ENCODE data around the gene ZNF580.

ZNF580 gene

DNA sequence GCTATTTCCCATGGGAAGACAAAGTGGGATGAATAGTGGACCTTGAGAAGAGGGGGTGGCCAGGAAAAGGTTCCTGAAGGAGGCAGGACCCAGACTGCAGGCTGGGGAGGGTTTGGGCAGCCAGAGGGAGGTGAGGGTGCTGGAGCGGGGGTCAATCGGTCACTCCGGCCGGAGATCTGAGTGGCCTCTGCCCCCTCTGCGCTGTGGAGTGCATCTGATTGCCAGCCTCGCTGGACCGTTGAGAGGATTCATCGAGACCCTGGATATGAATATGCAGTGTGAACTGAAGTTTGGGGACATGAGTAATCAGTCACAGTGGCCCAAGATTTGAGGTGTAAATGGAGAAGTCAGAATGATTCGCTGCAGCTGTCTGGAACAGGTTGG is 5.5 kb upstream of the ZNF580 start:
- no peaks in the 10 kb centered on the region for H3F3A ChIP-seq (ENCODE audit: insufficient read depth, low read length)
- no peaks in the 10 kb centered on the region for H3K27me3 ChIP-seq (ENCODE audit: insufficient read depth, low read length)
- H2AFZ ChIP-seq (ENCODE audit: low read length): no peak overlapping the region
- peak overlapping the region; percentile 89 for H3K9ac ChIP-seq (ENCODE audit: low read length)
- H3K9me3 ChIP-seq (ENCODE audit: low read length): no peaks in the 10 kb centered on the region
- peaks cover 44% of the 10 kb centered on the region for H3K4me1 ChIP-seq (ENCODE audit: insufficient read depth, low read length, severe bottlenecking)
- H3K4me2 ChIP-seq (ENCODE audit: low read length): peak overlapping the region; percentile 97
- H3K27ac ChIP-seq (ENCODE audit: low read depth, low read length, poor library complexity, severe bottlenecking): peak overlapping the region; percentile 60
- 0 out of 2 replicates have a peak, but pooled peaks cover 4% of the 10 kb centered on the region for H3K36me3 ChIP-seq (ENCODE audit: insufficient read depth, low read length)
- no peaks in the 10 kb centered on the region for H4K20me1 ChIP-seq (ENCODE audit: insufficient read depth, low read length)
- no peaks in the 10 kb centered on the region for H3K9me2 ChIP-seq (ENCODE audit: low read depth, low read length)
- TF ChIP-seq, protein P1, sequence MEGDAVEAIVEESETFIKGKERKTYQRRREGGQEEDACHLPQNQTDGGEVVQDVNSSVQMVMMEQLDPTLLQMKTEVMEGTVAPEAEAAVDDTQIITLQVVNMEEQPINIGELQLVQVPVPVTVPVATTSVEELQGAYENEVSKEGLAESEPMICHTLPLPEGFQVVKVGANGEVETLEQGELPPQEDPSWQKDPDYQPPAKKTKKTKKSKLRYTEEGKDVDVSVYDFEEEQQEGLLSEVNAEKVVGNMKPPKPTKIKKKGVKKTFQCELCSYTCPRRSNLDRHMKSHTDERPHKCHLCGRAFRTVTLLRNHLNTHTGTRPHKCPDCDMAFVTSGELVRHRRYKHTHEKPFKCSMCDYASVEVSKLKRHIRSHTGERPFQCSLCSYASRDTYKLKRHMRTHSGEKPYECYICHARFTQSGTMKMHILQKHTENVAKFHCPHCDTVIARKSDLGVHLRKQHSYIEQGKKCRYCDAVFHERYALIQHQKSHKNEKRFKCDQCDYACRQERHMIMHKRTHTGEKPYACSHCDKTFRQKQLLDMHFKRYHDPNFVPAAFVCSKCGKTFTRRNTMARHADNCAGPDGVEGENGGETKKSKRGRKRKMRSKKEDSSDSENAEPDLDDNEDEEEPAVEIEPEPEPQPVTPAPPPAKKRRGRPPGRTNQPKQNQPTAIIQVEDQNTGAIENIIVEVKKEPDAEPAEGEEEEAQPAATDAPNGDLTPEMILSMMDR (IDR thresholded peaks at IDR 0.05; ENCODE audit: low read length): no peak
- TF ChIP-seq EZH2 (IDR thresholded peaks at IDR 0.05; ENCODE audit: borderline replicate concordance, low read length): no peak
- H3K79me2 ChIP-seq (ENCODE audit: insufficient read depth, low read length): peaks cover 16% of the 10 kb centered on the region
- H3K4me3 ChIP-seq (ENCODE audit: low read depth, low read length, poor library complexity, severe bottlenecking): peak overlapping the region; percentile 82

DNA sequence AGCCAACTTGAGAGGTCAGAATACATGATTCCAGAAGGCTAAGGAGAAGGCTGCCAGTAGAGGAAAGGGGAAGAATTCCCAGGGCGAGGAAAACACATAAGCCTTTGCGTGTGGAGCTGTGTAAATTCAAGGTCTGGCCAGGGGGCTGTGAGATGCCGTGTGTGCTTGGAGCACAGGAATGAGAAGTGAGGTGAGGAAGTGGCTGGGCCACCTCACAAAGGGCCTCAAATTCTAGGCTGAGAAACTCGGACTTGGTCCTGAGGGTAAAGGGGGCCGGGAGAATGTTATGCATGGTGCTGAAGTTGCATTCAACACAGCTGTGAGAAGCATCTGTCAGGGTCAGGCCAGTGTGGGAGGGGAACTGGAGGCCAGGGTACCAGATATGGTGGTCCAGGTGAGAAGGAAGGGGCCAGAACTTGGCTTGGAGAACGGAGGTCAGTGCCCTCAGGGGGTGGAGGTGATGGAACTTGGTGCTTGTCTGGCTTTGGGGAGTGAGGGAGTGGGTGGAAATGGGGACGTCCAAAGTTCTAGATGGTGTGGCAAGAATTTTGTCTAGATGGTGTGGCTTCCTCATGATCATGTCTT is 4.9 kb upstream of the ZNF580 start:
- H2AFZ ChIP-seq (ENCODE audit: low read length): no peak overlapping the region
- peaks cover 48% of the 10 kb centered on the region for H3K4me1 ChIP-seq (ENCODE audit: insufficient read depth, low read length, severe bottlenecking)
- TF ChIP-seq, protein P1 (IDR thresholded peaks at IDR 0.05; ENCODE audit: low read length): no peak
- no peak for TF ChIP-seq EZH2 (IDR thresholded peaks at IDR 0.05; ENCODE audit: borderline replicate concordance, low read length)
- H3K9me2 ChIP-seq (ENCODE audit: low read depth, low read length): no peaks in the 10 kb centered on the region
- no peaks in the 10 kb centered on the region for H3K9me3 ChIP-seq (ENCODE audit: low read length)
- H3K27me3 ChIP-seq (ENCODE audit: insufficient read depth, low read length): no peaks in the 10 kb centered on the region
- H3K79me2 ChIP-seq (ENCODE audit: insufficient read depth, low read length): peaks cover 16% of the 10 kb centered on the region
- no peaks in the 10 kb centered on the region for H3F3A ChIP-seq (ENCODE audit: insufficient read depth, low read length)
- peak overlapping the region; percentile 89 for H3K9ac ChIP-seq (ENCODE audit: low read length)
- H4K20me1 ChIP-seq (ENCODE audit: insufficient read depth, low read length): no peaks in the 10 kb centered on the region
- 0 out of 2 replicates have a peak, but pooled peaks cover 4% of the 10 kb centered on the region for H3K36me3 ChIP-seq (ENCODE audit: insufficient read depth, low read length)
- H3K4me2 ChIP-seq (ENCODE audit: low read length): peak overlapping the region; percentile 97
- peak overlapping the region; percentile 82 for H3K4me3 ChIP-seq (ENCODE audit: low read depth, low read length, poor library complexity, severe bottlenecking)
- H3K27ac ChIP-seq (ENCODE audit: low read depth, low read length, poor library complexity, severe bottlenecking): no peak overlapping the region

DNA sequence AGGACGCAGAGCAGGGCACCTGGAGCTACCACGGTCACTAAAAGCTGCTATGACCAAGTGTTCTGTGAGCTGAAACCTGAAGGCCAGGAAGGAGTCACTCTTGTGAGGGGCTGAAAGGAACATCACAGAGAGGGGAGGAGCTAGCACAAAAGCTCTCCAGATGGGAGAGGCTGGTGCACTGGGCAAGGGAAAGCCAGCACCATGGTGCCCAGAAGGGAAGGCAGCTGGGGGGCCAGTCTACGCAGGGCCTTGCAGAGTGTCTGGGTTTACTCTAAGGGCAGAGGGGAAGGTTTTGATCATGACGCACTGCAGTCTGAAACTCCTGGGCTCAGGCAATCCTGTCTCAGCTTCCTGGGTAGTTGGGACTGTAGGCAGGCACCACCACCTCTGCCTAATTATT is 4.1 kb upstream of the ZNF580 start:
- Histone ChIP-seq H3K9ac (ENCODE audit: low read length) (peak overlapping the region; percentile 89; the same call in 1 of the 2 replicates), H3K79me2 (ENCODE audit: insufficient read depth, low read length) (peaks cover 16% of the 10 kb centered on the region), H3K27ac (ENCODE audit: low read depth, low read length, poor library complexity, severe bottlenecking) (no peak overlapping the region), H3K36me3 (ENCODE audit: insufficient read depth, low read length) (0 out of 2 replicates have a peak, but pooled peaks cover 4% of the 10 kb centered on the region), H3F3A (ENCODE audit: insufficient read depth, low read length) (no peaks in the 10 kb centered on the region), H3K4me3 (ENCODE audit: low read depth, low read length, poor library complexity, severe bottlenecking) (peak overlapping the region; percentile 82), H3K9me2 (ENCODE audit: low read depth, low read length) (no peaks in the 10 kb centered on the region), H4K20me1 (ENCODE audit: insufficient read depth, low read length) (no peaks in the 10 kb centered on the region), H3K4me2 (ENCODE audit: low read length) (peak overlapping the region; percentile 97), H3K27me3 (ENCODE audit: insufficient read depth, low read length) (no peaks in the 10 kb centered on the region), H3K4me1 (ENCODE audit: insufficient read depth, low read length, severe bottlenecking) (peaks cover 47% of the 10 kb centered on the region), H2AFZ (ENCODE audit: low read length) (no peak overlapping the region), H3K9me3 (ENCODE audit: low read length) (no peaks in the 10 kb centered on the region)
- no peak for TF ChIP-seq EZH2 (IDR thresholded peaks at IDR 0.05; ENCODE audit: borderline replicate concordance, low read length)
- TF ChIP-seq, protein P1 (IDR thresholded peaks at IDR 0.05; ENCODE audit: low read length): no peak
